DOHH2 (cell line): ENCODE results near the gene WDR59.

ENCODE experiments used
- CTCF ChIP-seq: fragments of 200-600 bp; sonication (generic); IDR thresholded peaks from one replicate; pipeline ENCODE4 v1.5.1; 2014; ENCODE audit warnings: antibody characterized with exemption, mild to moderate bottlenecking, low read depth, low read length; ENCODE audit not compliant: poor library complexity, severe bottlenecking
- EZH2phosphoT487 ChIP-seq: fragments of 200-600 bp; sonication (generic); IDR thresholded peaks from 2 replicates; pipeline ENCODE4 v1.6.1; 2017; ENCODE audit warnings: borderline replicate concordance, mild to moderate bottlenecking, antibody characterized with exemption, low read length, moderate library complexity, mixed read lengths

DNA sequence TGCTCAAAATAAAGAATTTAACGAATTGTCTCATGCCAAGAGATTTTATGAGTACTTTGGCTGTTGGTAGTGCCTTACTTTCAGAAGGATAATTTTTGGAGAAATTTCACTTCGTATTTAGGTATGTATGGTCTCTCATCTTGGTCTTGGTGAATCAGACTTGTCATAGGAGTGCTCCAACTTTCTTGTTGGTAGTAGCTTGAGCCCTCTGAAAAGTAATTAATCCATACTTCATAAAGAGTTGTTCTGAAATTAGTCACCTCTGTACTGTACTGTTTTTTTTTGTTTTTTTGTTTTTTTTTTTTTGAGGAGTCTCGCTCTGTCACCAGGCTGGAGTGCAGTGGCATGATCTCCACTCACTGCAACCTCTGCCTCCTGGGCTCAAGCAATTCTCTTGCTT, 25.5 kb upstream of the WDR59 start:
- TF ChIP-seq CTCF (no peak), EZH2phosphoT487 (no peak)
